H1 (cell line): ENCODE measurements around the gene SMYD4. TPM values are rescaled to one million over a fixed set of nuclear protein-coding genes. Genes with fewer than 3 reads are reported as not detected.

Experiments
- CTCF ChIA-PET: fragments of 300-600 bp; sonication (Branson Sonifier 250); formaldehyde crosslinking; loops from one replicate; lab custom pipeline; 2021; ENCODE audit not compliant: partially characterized antibody; lab: Charles Lee
- POLR2A ChIA-PET: fragments of 300-600 bp; sonication (Branson Sonifier 250); formaldehyde crosslinking; loops from one replicate; lab custom pipeline; 2021; ENCODE audit warnings: inconsistent platforms; ENCODE audit not compliant: partially characterized antibody; lab: Charles Lee
- DNase-seq, 2 experiments: peaks; one replicate each; pipeline versions ENCODE4 v3.0.0 to v3.0.0-alpha.2; 2010 to 2022; ENCODE audit warnings: low spot score in 2 of 2, low read depth in 1 of 2, mixed read lengths in 1 of 2
- FAIRE-seq: peaks from 2 replicates; lab custom pipeline; 2011; peaks lifted over from hg19 to GRCh38; lab: Jason Lieb, UNC
- H2AFZ ChIP-seq: 2 replicates; pipeline ENCODE4 v1.8.1; 2012; ENCODE audit warnings: low read length, inconsistent platforms
- H2AK5ac ChIP-seq: 2 replicates; pipeline ENCODE4 v1.6.1; 2013; ENCODE audit warnings: low read depth, low read length
- H2BK120ac ChIP-seq: replicated peaks from 2 replicates; pipeline ENCODE3; 2013; ENCODE audit warnings: low read depth, low read length, inconsistent platforms
- H2BK12ac ChIP-seq: 2 replicates; pipeline ENCODE4 v1.6.1; 2013; ENCODE audit warnings: low read depth, low read length
- H2BK15ac ChIP-seq: 2 replicates; pipeline ENCODE4 v1.6.1; 2013; ENCODE audit warnings: low read length
- H2BK20ac ChIP-seq: 2 replicates; pipeline ENCODE4 v1.6.1; 2013; ENCODE audit warnings: low read length
- H2BK5ac ChIP-seq: 2 replicates; pipeline ENCODE4 v1.6.1; 2013; ENCODE audit warnings: low read depth, low read length
- H3K14ac ChIP-seq: 2 replicates; pipeline ENCODE4 v1.6.1; 2013; ENCODE audit warnings: inconsistent platforms; ENCODE audit not compliant: insufficient read length
- H3K18ac ChIP-seq: 2 replicates; pipeline ENCODE4 v1.6.1; 2013; ENCODE audit warnings: low read length; ENCODE audit errors: extremely low read depth
- H3K23ac ChIP-seq: 2 replicates; pipeline ENCODE4 v1.6.1; 2013; ENCODE audit warnings: inconsistent platforms; ENCODE audit not compliant: insufficient read length
- H3K23me2 ChIP-seq: 2 replicates; pipeline ENCODE4 v1.6.1; 2013; ENCODE audit warnings: low read depth, low read length
- H3K27ac ChIP-seq: 2 replicates; pipeline ENCODE4 v1.6.1; 2011; ENCODE audit warnings: low read depth, low read length, inconsistent platforms
- H3K27me3 ChIP-seq, 4 experiments: replicated peaks in 1 of 4; 1 replicate in 1 of 4; 2 replicates in 3 of 4; pipeline versions ENCODE4 v1.6.1 to v1.8.1; 2011 to 2013; ENCODE audit warnings: low read length in 3 of 4, mild to moderate bottlenecking in 3 of 4, inconsistent platforms in 2 of 4, mixed read lengths in 2 of 4, moderate library complexity in 1 of 4; ENCODE audit not compliant: control insufficient read depth in 3 of 4, insufficient read depth in 3 of 4; ENCODE audit errors: extremely low read depth in 1 of 4
- H3K36me3 ChIP-seq, 4 experiments: 2 replicates each; pipeline versions ENCODE4 v1.6.1 to v1.8.1; 2011 to 2013; ENCODE audit warnings: mild to moderate bottlenecking in 4 of 4, low read length in 3 of 4, moderate library complexity in 2 of 4, control low read depth in 1 of 4, inconsistent platforms in 1 of 4; ENCODE audit not compliant: insufficient read depth in 4 of 4, control insufficient read depth in 2 of 4
- H3K4ac ChIP-seq: replicated peaks from 2 replicates; pipeline ENCODE3; 2013; ENCODE audit warnings: low read length, low read depth, mixed read lengths, inconsistent platforms; ENCODE audit not compliant: insufficient read length
- H3K4me1 ChIP-seq, 4 experiments: replicated peaks in 1 of 4; 1 replicate in 1 of 4; 2 replicates in 3 of 4; pipeline versions ENCODE4 v1.6.1 to v1.8.1; 2011 to 2013; ENCODE audit warnings: low read length in 3 of 4, inconsistent platforms in 2 of 4, mixed read lengths in 1 of 4; ENCODE audit not compliant: insufficient read depth in 4 of 4, control insufficient read depth in 3 of 4
- H3K4me2 ChIP-seq, 2 experiments: 2 replicates each; pipeline versions ENCODE4 v1.6.1 to v1.8.1; 2011 to 2013; ENCODE audit warnings: low read depth in 2 of 2, low read length in 2 of 2, control low read depth in 1 of 2, inconsistent platforms in 1 of 2, mild to moderate bottlenecking in 1 of 2; ENCODE audit not compliant: insufficient read depth in 1 of 2
- H3K4me3 ChIP-seq, 4 experiments: fragments of 200-600, 300-600 bp in 1 of 4; sonication (generic), shearing (Covaris generic), sonication (Bioruptor Twin) in 1 of 4; 2 replicates each; pipeline versions ENCODE4 v1.5.1 to v1.8.1; 2011 to 2016; ENCODE audit warnings: low read length in 4 of 4, low read depth in 3 of 4, control low read depth in 2 of 4, inconsistent platforms in 2 of 4, mild to moderate bottlenecking in 2 of 4, mixed read lengths in 1 of 4, moderate library complexity in 1 of 4; ENCODE audit not compliant: insufficient read depth in 2 of 4; ENCODE audit errors: extremely low read depth in 1 of 4
- H3K56ac ChIP-seq: replicated peaks from 2 replicates; pipeline ENCODE3; 2013; ENCODE audit warnings: low read depth, mild to moderate bottlenecking, mixed read lengths, low read length, inconsistent platforms; ENCODE audit not compliant: insufficient read length
- H3K79me1 ChIP-seq: 2 replicates; pipeline ENCODE4 v1.6.1; 2013; ENCODE audit warnings: low read depth, low read length, control low read depth
- H3K79me2 ChIP-seq, 2 experiments: 2 replicates each; pipeline versions ENCODE4 v1.6.1 to v1.8.1; 2012 to 2013; ENCODE audit warnings: low read length in 2 of 2, mild to moderate bottlenecking in 2 of 2, inconsistent platforms in 1 of 2; ENCODE audit not compliant: insufficient read depth in 2 of 2, control insufficient read depth in 1 of 2
- H3K9ac ChIP-seq, 4 experiments: replicated peaks in 1 of 4; 1 replicate in 1 of 4; 2 replicates in 3 of 4; pipeline versions ENCODE4 v1.6.1 to v1.8.1; 2011 to 2013; ENCODE audit warnings: low read depth in 3 of 4, low read length in 3 of 4, control low read depth in 2 of 4, mild to moderate bottlenecking in 2 of 4, moderate library complexity in 2 of 4, inconsistent platforms in 1 of 4; ENCODE audit errors: extremely low read depth in 1 of 4
- H3K9me3 ChIP-seq, 2 experiments: 2 replicates each; pipeline versions ENCODE4 v1.6.1 to v1.8.1; 2012 to 2013; ENCODE audit warnings: mild to moderate bottlenecking in 2 of 2, moderate library complexity in 2 of 2, control low read depth in 1 of 2, inconsistent platforms in 1 of 2, low read depth in 1 of 2, low read length in 1 of 2, mixed read lengths in 1 of 2; ENCODE audit not compliant: insufficient read depth in 2 of 2
- H4K20me1 ChIP-seq, 2 experiments: replicated peaks in 1 of 2; 2 replicates each; pipeline versions ENCODE3 to v1.8.1; 2011 to 2013; ENCODE audit warnings: inconsistent platforms in 2 of 2, low read length in 2 of 2, mild to moderate bottlenecking in 1 of 2; ENCODE audit not compliant: insufficient read depth in 2 of 2, control insufficient read depth in 1 of 2
- H4K5ac ChIP-seq: 2 replicates; pipeline ENCODE4 v1.6.1; 2013; ENCODE audit warnings: low read length, low read depth, mixed read lengths, inconsistent platforms; ENCODE audit not compliant: insufficient read length
- H4K8ac ChIP-seq: 2 replicates; pipeline ENCODE4 v1.8.0; 2013; ENCODE audit warnings: mild to moderate bottlenecking, moderate library complexity, low read length, inconsistent platforms; ENCODE audit not compliant: insufficient read depth; ENCODE audit errors: extremely low read depth
- H4K91ac ChIP-seq: replicated peaks from 2 replicates; pipeline ENCODE3; 2013; ENCODE audit warnings: low read length, mixed read lengths, inconsistent platforms; ENCODE audit not compliant: insufficient read length
- WGBS, 2 experiments: shearing (Covaris generic) in 1 of 2; methylation state at CpG; one replicate each; pipeline versions ENCODE4 v1.1.6 to v1.1.7; 2013 to 2015; ENCODE audit warnings: low lambda C conversion rate in 2 of 2, mixed read lengths in 2 of 2, inconsistent platforms in 1 of 2, low coverage in 1 of 2, missing lambda C conversion rate in 1 of 2; ENCODE audit not compliant: insufficient replicate concordance in 2 of 2, insufficient coverage in 1 of 2, insufficient read length in 1 of 2; ENCODE audit errors: extremely low coverage in 1 of 2, missing lambda C conversion rate in 1 of 2; 5-methylcytosine and 5-hydroxymethylcytosine counted together
- polyA plus RNA-seq, 7 experiments: library from polyadenylated mRNA; depleted of rRNA in 3 of 7; stranded (reverse) in 5 of 7; unstranded in 2 of 7; fragments of >200 nt in 5 of 7; fragments of 200-250 nt in 2 of 7; gene quantifications; 1 replicate in 5 of 7; 2 replicates in 1 of 7; 4 replicates in 1 of 7; pipeline versions ENCODE4 v1.2.1 to v1.2.3, GENCODE V29; 2011 to 2013; ENCODE audit warnings: missing spikeins in 2 of 7, mixed read lengths in 2 of 7
- total RNA-seq: library from RNA; stranded (reverse); fragmentation: NEBNext Ultra II Directional; extraction: Animal tissue kit (Norgen Biotek cat#: 25700); gene quantifications from 2 replicates; pipeline ENCODE4 v1.2.1, GENCODE V29; 2021

Gene SMYD4
- total and polyA plus RNA-seq, 2 of the 8 experiments (the other 6 are each of a cell fraction or from before 2014, with no cell fraction given) = 10.5 to 23.4 TPM

DNA sequence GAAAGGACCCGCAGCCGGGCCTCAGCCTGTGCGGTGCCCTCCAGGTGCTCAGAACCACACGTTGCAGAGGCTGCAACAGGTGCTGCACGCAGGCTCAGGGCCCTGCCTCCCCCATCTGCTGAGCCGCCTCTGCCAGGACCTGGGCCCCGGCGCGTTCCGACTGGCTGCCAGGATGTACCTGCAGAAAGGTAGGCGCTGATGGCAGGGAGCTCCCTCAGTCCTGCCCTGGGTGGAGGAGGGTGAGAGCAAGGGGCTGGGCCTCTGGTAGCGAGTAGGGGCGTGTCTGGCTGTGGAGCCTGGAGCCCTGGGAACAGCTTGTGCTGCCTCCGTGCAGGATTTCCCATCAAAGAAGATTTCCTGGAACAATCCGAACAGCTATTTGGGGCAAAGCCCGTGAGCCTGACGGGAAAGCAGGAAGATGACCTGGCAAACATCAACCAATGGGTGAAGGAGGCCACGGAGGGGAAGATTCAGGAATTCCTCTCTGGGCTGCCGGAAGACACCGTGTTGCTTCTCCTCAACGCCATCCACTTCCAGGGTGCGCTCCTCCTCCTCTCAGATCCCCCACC, 82.6 kb downstream of the SMYD4 start:
- Histone ChIP-seq H3K4me2 (no peak overlapping the region), H3K4me3 (no peak overlapping the region), H4K20me1 (no peaks in the 10 kb centered on the region), H3K23ac (no peak overlapping the region), H3K36me3 (no peaks in the 10 kb centered on the region), H2BK15ac (peak overlapping the region; percentile 46; the same call in 1 of the 2 replicates), H3K79me1 (no peaks in the 10 kb centered on the region), H2BK20ac (0 out of 2 replicates have a peak overlapping the region, but pooled peaks have one; percentile 34), H3K9ac (no peak overlapping the region), H4K5ac (peak overlapping the region; percentile 10), H3K4me1 (peaks cover 0 to 8% (median 3%) of the 10 kb centered on the region in 4 experiments; a peak in 4 of 7 replicates), H3K56ac (peak overlapping the region; percentile 32), H3K27ac (no peak overlapping the region), H2AFZ (no peak overlapping the region), H3K79me2 (no peaks in the 10 kb centered on the region), H2BK120ac (no peak overlapping the region), H3K23me2 (no peaks in the 10 kb centered on the region), H3K18ac (no peak overlapping the region), H4K8ac (peak overlapping the region; percentile 51; the same call in 1 of the 2 replicates), H3K14ac (no peak overlapping the region), H2BK5ac (peak overlapping the region; percentile 30; the same call in 1 of the 2 replicates), H2BK12ac (peak overlapping the region; percentile 90; the same call in 1 of the 2 replicates), H4K91ac (peak overlapping the region; percentile 55), H2AK5ac (no peak overlapping the region), H3K27me3 (no peaks in the 10 kb centered on the region; a peak in 1 of 7 replicates), H3K9me3 (no peaks in the 10 kb centered on the region), H3K4ac (no peak overlapping the region)
- 77% methylated on average over 22 of the region's 22 CpGs; no CpG with 5 or more reads in 1 of the 2 experiments for WGBS, 2 experiments
- DNase-seq (peak in 1 of 2 experiments; percentile 72), FAIRE-seq (no peak)
- CTCF ChIA-PET = interaction anchor here (1.1 to 1.7 kb wide), 6 partner anchors 9 to 34 kb away, joined by 3 to 5 read pairs (median 4); partner anchors contain the start of gene SERPINF1
- POLR2A ChIA-PET = interaction anchor here (0.7 to 2.4 kb wide), 10 partner anchors 10 to 33 kb away, joined by 3 to 12 read pairs (median 4); partner anchors contain the start of genes SERPINF1 and WDR81
